A673 (cell line): Measurements from ENCODE around the gene AFAP1. TPM values are rescaled to one million over a fixed set of nuclear protein-coding genes. Genes with fewer than 3 reads are reported as not detected.

Experiments used
- BruUV-seq: library from RNA; stranded (reverse); fragments of 400-500 nt; replicated peaks from 2 replicates; lab custom pipeline; 2021; lab: Mats Ljungman, UMichigan
- CTCF ChIA-PET: fragments of 300-600 bp; sonication (Branson Sonifier 250); formaldehyde crosslinking; loops from one replicate; lab custom pipeline; 2022; ENCODE audit warnings: antibody characterized with exemption; lab: Charles Lee
- POLR2A ChIA-PET: fragments of 300-600 bp; sonication (Branson Sonifier 250); formaldehyde crosslinking; loops from one replicate; lab custom pipeline; 2022; ENCODE audit warnings: antibody characterized with exemption; ENCODE audit not compliant: low non-redundant PET; lab: Charles Lee
- DNase-seq: peaks from one replicate; pipeline ENCODE4 v3.0.0-alpha.2; 2015; ENCODE audit warnings: low spot score
- H3K27ac ChIP-seq: fragments of 200-600 bp; sonication (generic); 2 replicates; pipeline ENCODE4 v1.5.1; 2016; ENCODE audit warnings: mixed run types, low read depth, mild to moderate bottlenecking, mixed read lengths, antibody characterized with exemption, low read length; ENCODE audit not compliant: poor library complexity, severe bottlenecking
- H3K27me3 ChIP-seq: fragments of 200-600 bp; sonication (generic); replicated peaks from 2 replicates; pipeline ENCODE4 v1.6.1; 2017; ENCODE audit warnings: mixed run types, low read depth, mild to moderate bottlenecking, mixed read lengths, antibody characterized with exemption, low read length; ENCODE audit not compliant: insufficient read depth, poor library complexity
- H3K36me3 ChIP-seq: fragments of 200-600 bp; sonication (generic); 2 replicates; pipeline ENCODE4 v1.6.1; 2016; ENCODE audit warnings: mixed run types, mild to moderate bottlenecking, mixed read lengths, antibody characterized with exemption, low read length; ENCODE audit not compliant: insufficient read depth, poor library complexity, severe bottlenecking
- H3K4me1 ChIP-seq: fragments of 200-600 bp; sonication (generic); 2 replicates; pipeline ENCODE4 v1.6.1; 2017; ENCODE audit warnings: mixed run types, mild to moderate bottlenecking, mixed read lengths, antibody characterized with exemption, low read length; ENCODE audit not compliant: insufficient read depth, poor library complexity, severe bottlenecking
- H3K4me3 ChIP-seq: fragments of 200-600 bp; sonication (generic); 2 replicates; pipeline ENCODE4 v1.5.1; 2016; ENCODE audit warnings: low read depth, mixed run types, mild to moderate bottlenecking, mixed read lengths, low read length; ENCODE audit not compliant: poor library complexity, severe bottlenecking
- H3K9me3 ChIP-seq: fragments of 200-600 bp; sonication (generic); 2 replicates; pipeline ENCODE4 v1.6.1; 2016; ENCODE audit warnings: mixed run types, low read depth, mild to moderate bottlenecking, mixed read lengths, antibody characterized with exemption, low read length; ENCODE audit not compliant: poor library complexity, severe bottlenecking
- EZH2 ChIP-seq: fragments of 200-600 bp; sonication (generic); IDR thresholded peaks from 2 replicates; pipeline ENCODE4 v1.6.1; 2017; ENCODE audit warnings: borderline replicate concordance, low read depth, mild to moderate bottlenecking, mixed read lengths, antibody characterized with exemption, low read length; ENCODE audit not compliant: poor library complexity, severe bottlenecking
- intact Hi-C: fragments of 100-400 bp; cut with micrococcal nuclease; formaldehyde crosslinking; loops from one replicate; pipeline ENCODE4 v1.10.0; 2022; ENCODE audit not compliant: unreplicated experiment
- total RNA-seq: library from RNA; stranded (reverse); gene quantifications from 2 replicates; pipeline ENCODE4 v1.2.3, GENCODE V29; 2021
- TF ChIP-seq, protein P1 (sequence below): fragments of 300-800, 200-600 bp; sonication (generic); conservative IDR thresholded peaks from 2 replicates; pipeline ENCODE4 v1.5.1; 2017; ENCODE audit warnings: low read depth, mild to moderate bottlenecking, antibody characterized with exemption, low read length, moderate library complexity, mixed read lengths

Gene AFAP1
- total RNA-seq, 1 experiment from 2014 or later: 42.6 TPM

- H3K4me3 ChIP-seq: no peak overlapping the region
- TF ChIP-seq EZH2: no peak
- TF ChIP-seq, protein P1, sequence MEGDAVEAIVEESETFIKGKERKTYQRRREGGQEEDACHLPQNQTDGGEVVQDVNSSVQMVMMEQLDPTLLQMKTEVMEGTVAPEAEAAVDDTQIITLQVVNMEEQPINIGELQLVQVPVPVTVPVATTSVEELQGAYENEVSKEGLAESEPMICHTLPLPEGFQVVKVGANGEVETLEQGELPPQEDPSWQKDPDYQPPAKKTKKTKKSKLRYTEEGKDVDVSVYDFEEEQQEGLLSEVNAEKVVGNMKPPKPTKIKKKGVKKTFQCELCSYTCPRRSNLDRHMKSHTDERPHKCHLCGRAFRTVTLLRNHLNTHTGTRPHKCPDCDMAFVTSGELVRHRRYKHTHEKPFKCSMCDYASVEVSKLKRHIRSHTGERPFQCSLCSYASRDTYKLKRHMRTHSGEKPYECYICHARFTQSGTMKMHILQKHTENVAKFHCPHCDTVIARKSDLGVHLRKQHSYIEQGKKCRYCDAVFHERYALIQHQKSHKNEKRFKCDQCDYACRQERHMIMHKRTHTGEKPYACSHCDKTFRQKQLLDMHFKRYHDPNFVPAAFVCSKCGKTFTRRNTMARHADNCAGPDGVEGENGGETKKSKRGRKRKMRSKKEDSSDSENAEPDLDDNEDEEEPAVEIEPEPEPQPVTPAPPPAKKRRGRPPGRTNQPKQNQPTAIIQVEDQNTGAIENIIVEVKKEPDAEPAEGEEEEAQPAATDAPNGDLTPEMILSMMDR: no peak
- BruUV-seq: no TSS peak
- H3K36me3 ChIP-seq: no peaks in the 10 kb centered on the region
- ChIA-PET POLR2A (no interaction called here), CTCF (interaction anchor here (0.9 kb wide), 1 partner anchor 30 kb away, joined by 3 read pairs; no protein-coding TSS in a partner anchor)
- no peaks in the 10 kb centered on the region for H3K27me3 ChIP-seq
- H3K4me1 ChIP-seq: peaks cover 53% of the 10 kb centered on the region
- no peak for DNase-seq
- no peaks in the 10 kb centered on the region for H3K9me3 ChIP-seq
- intact Hi-C loops: no loop called here
- peak overlapping the region; percentile 24 for H3K27ac ChIP-seq
These were observed 28.0 kb upstream of the AFAP1 start for GRCh38 chr4:7967501-7968261.

- intact Hi-C loops: no loop called here
- no peak overlapping the region for H3K27ac ChIP-seq
- no peaks in the 10 kb centered on the region for H3K9me3 ChIP-seq
- no peaks in the 10 kb centered on the region for H3K27me3 ChIP-seq
- no peaks in the 10 kb centered on the region for H3K36me3 ChIP-seq
- POLR2A ChIA-PET: no interaction called here
- peaks cover 53% of the 10 kb centered on the region for H3K4me1 ChIP-seq
- H3K4me3 ChIP-seq: no peak overlapping the region
- CTCF ChIA-PET: no interaction called here
- DNase-seq: no peak
- TF ChIP-seq, protein P1: no peak
- no peak for TF ChIP-seq EZH2
- no TSS peak for BruUV-seq
These were observed 27.4 kb upstream of the AFAP1 start for GRCh38 chr4:7967063-7967440.

DNA sequence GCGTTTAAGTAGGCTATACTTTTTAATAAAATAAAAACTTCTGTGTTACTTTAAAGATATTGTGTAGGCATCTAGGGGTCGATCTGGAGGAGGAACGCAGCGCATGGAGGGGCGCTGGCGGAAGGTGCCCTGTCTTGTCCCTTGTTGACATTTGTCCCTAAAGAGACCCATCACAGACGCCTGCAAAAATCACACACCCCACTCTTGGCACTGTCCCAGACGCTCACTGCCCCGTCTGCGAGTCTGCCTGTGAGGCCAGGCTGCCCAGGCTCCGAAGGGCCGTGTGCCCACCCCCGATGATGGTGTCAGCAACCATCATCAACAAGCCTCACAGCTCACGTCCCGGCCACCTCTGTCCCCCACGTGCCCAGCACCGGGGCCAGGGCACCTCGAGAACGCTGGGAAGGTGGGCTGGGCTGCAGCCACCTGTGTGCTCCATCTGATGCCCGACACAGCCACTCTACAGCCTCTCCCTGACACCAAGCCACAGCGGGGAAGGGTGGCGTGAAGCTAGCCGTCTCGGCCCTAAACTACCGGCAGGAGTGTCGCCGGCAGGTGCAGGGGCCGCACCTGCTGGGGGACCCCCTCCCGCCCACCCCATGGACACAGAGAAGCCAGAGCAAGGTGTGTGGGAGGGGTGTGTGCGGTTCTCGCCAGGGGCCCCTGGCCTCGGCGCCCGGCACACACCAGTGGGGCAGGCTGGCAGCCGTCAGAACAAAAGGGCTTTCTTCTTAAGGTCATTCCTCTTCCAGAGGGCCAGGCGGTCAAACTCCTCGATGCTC lies 26.8 kb upstream of the AFAP1 start:
- ChIA-PET CTCF (no interaction called here), POLR2A (no interaction called here)
- Histone ChIP-seq H3K4me3 (no peak overlapping the region), H3K27ac (no peak overlapping the region), H3K27me3 (no peaks in the 10 kb centered on the region), H3K9me3 (no peaks in the 10 kb centered on the region), H3K4me1 (peaks cover 59% of the 10 kb centered on the region), H3K36me3 (no peaks in the 10 kb centered on the region)
- no TSS peak for BruUV-seq
- no peak for DNase-seq
- no peak for TF ChIP-seq EZH2
- TF ChIP-seq, protein P1: no peak
- intact Hi-C loops: no loop called here
